ENCODE results near the gene SLC6A18. TPM values are rescaled to one million over a fixed set of nuclear protein-coding genes. Genes with fewer than 3 reads are reported as not detected.
A peak's percentile ranks its signal among the peaks of the same experiment; 100 is the strongest.

SLC6A18 gene
- total RNA-seq, 2 donors from 2014 or later = 0.11 TPM; not detected in 1

DNA sequence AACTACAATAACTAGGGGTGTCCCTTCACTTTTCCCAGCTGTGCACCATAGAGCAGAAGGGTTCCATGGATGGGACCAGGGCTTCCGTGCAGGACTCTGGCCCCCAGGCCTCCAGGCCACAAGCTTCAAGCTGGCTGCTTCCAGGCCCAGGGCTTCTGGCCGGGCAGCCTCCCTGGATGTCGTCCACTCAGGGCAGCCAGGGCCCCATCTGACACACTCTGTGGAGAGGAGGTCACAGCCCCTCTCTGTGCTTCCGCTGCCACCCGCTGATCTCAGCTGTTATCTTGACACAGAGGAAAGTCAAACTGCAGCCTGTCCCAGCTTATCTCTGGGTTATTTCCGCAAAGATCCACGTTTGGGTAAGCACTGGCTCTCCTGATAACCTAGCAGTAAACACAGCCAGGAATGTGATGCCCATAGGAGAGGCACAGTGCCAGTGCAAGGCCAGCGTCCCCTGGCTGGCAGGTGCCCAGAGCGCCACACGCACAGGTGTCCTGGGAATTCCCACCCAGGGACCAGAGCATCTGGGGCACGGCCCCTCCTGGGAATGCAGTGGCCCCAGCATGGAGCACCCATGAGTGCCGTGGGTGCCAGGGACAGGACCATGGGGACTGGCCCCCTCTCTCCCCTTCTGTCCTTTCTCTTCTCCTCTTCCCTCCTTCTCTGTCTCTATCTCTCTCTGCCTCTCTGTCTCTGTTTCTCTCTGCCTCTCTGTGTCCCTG, 39.4 kb upstream of the SLC6A18 start:
- ATAC-seq = peak; percentile 40

DNA sequence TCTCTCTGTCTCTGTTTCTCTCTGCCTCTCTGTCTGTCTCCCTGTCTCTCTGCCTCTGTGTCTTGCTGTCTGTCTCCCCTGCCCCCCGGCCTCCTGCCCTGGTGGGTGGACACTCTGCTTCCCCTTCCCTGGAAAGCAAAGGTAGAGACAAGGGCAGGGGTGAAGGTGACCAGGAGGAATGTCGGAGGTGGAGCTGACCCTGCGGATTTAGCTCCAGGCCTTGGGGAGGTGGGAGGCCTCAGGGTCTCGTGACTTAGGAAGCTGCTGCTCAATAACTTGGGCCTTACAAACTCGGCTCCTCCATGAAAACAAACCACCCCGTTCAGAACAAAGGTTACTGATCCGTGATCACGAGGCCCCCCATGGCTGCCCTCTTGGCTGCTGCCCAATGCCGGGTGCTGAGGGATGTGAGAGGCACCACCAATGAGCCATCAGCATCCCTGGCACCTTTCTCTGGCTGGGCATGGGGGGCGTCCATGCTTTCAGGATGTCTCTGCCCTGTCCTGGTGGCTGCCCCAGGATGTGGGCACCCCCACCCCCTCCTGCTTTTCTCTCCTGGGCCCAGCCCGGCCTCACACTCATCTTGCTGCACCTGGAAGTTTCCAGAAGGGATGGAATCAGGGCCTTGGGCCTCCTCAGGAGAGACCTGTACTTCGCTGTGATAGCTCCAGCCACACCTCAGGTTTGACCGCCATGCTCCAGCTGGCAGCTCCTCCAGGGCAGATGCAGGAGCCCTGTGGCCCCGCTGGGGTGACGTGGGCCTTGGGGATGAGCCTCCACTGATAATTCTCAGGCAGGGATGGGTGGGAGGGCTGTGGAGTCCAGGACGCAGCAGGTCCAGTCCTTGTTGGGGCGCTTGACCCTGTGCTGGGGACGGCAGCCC, 38.6 kb upstream of the SLC6A18 start:
- intact Hi-C loops (cut with DNase I, micrococcal nuclease) = no loop called here
- ATAC-seq (no peak), DNase-seq (peak in 1 of 2 donors; percentile 22)

More for the DNA sequence above, 39.4 kb upstream of the SLC6A18 start:
- intact Hi-C loops (cut with DNase I, micrococcal nuclease) = no loop called here
- DNase-seq = peak; percentile 40 to 48

DNA sequence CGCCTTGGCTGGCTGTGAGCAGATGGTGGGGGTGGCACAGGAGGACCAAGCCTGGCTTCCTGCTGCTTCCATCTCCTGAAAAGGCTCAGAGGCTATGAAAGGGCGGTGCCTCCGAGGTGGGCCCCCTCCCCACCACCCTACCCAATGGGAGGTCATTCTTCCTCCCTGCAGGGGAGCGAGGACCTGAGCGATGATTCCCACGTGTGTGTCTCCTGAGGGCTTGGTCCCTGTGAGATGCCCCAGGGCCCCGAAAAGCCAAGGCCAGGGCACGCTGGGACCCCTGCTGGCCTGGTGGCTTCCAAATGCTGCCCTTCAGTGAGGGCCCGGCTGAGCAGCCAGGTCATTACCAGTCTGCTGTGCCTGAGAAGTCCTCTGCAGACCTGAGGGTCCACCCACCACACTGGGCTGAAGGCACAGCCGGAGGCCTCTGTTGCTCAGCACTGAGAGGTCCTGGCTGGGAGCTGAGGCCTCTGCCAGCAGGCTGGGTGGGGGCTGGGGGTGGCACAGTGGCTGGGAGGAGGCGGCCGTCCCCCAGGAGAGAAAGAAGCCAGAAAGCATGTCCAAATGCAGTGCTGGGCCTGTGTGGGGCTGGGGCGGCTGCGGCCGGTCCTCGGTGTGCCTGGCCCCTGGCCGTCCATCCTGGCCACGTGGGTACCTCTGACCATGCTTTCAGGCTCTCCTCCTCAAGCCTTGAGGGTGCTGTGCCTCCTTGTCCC, 37.8 kb upstream of the SLC6A18 start:
- DNase-seq (peak in 1 of 2 donors; percentile 20), ATAC-seq (no peak)
- intact Hi-C loops (cut with DNase I, micrococcal nuclease) = no loop called here

DNA sequence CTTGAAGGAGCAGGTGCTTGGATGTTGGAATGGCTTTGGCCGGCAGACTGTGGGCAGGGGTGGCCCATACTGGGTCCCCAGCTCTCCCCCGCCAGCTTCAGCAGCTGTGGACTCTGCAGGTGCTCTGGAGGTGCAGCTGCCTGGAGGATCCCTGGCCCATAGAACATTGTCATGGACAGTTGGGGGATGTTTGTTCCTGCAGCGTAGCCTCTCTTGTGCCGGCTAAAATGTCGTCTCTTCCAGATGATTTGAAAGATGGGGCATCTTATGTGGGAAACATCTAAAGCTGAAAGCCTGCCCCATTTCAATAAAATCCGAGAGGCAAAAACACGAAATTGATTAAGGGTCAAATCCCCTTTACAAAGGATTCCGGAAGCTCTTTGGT, 37.2 kb upstream of the SLC6A18 start:
- no peak for ATAC-seq
- intact Hi-C loops (cut with DNase I, micrococcal nuclease) = no loop called here
- peak in 1 of 2 donors; percentile 8 for DNase-seq

DNA sequence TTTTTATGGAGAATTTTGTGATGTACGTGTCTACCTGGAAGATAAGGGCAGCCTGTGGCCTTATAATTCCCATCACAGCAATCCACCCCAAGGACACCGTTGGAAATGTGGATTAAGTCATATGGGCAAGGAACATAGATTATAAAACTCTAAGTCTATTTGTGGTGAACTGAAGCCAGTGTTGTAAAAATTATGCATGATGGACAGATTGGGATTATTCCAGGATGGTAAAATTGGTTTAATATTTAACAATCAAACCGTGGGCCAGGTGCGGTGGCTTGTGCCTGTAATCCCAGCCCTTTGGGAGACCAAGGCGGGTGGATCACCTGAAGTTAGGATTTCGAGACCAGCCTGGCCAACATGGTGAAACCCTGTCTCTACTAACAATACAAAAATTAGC, 36.7 kb upstream of the SLC6A18 start:
- ATAC-seq (peak; percentile 79), DNase-seq (peak in 1 of 2 donors; percentile 21)
- intact Hi-C loops (cut with DNase I, micrococcal nuclease) = no loop called here

DNA sequence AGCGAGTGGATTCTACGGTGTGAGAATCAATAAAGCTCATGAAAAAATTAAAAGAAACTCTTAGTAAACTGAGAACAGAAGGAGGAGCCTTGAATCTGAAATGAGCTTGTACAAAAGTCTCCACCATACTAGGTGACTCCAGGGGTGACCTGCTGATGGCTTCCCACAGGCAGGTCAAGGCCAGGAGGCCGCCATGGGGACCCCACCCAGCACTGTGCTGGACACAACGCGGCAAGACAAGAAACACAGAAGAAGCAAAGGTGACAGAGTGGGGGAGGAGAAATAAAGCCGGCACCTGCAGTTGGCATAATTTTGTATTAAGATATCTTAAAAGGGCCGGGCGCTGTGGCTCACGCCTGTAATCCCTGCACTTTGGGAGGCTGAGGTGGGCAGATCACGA, 35.9 kb upstream of the SLC6A18 start:
- intact Hi-C loops (cut with DNase I, micrococcal nuclease) = no loop called here
- ATAC-seq (no peak), DNase-seq (no peak)

DNA sequence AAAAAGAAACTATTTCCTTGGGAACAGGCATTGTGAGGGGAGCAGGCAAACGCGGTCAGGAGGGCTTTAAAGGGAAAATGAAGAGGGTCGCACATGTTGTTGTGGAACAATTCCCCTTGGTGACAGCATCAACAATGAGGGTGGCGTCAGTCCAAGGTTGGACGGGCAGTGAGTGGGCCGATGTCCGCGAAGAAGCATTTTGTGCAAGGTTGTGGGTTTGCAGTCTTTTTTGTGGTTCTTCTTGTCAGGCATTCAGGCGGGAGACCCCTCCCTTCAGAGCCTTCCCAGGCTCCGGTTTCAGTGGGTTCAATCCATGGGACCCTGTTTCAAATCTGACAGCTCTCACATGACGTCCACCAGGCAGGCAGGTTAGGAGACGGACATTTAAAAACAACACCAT, 34.9 kb upstream of the SLC6A18 start:
- ATAC-seq (no peak), DNase-seq (peak in 1 of 2 donors; percentile 7)
- intact Hi-C loops (cut with DNase I, micrococcal nuclease) = no loop called here

DNA sequence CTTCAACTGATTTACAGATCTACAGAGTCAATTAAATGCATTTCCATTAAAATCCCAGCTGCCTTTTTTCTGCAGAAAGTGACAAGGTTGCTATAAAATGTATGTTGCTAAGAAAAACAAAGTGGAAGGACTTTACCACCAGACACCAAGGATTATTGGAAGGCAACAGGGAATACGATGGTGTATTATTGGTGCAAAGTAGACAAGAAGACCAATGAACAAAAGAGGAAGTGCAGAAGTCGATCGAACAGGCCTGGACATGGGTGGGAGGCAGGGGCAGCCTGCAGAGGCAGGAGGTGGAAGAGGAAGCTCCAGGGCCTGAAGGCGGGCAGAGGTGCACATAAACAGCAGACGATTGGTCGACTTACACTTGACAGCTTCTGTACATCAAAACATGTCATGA, 34.3 kb upstream of the SLC6A18 start:
- ATAC-seq = no peak
- peak in 1 of 2 donors; percentile 30 for DNase-seq
- intact Hi-C loops (cut with DNase I, micrococcal nuclease) = no loop called here

DNA sequence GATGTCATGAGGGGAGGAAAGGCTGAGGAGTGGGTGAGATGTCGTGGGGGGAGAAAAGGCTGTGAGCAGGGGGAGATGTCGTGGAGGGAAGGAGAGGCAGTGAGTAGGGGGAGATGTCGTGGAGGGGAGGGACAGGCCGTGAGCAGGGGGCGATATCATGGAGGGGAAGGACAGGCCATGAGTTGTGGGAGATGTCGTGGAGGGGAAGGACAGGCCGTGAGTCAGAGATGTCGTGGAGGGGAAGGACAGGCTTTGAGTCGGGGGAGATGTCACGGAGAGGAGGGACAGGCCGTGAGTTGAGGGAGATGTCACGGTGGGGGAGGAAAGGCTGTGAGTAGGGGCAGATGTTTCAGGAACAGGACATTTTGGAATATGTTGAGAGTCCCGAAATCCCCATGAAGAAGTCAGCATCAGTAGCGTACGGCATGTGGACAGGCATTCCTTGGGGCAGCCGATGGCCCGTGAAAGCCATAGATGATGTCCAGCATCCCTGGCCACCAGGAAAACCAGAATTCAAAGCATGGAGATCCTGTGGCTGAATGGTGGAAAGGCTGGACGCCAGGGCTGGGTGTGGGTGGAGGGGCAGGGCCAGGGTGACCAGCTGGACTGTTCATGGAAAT, 32.1 kb upstream of the SLC6A18 start:
- intact Hi-C loops (cut with DNase I, micrococcal nuclease) = no loop called here
- DNase-seq = peak in 1 of 2 donors; percentile 10
- ATAC-seq = no peak

DNA sequence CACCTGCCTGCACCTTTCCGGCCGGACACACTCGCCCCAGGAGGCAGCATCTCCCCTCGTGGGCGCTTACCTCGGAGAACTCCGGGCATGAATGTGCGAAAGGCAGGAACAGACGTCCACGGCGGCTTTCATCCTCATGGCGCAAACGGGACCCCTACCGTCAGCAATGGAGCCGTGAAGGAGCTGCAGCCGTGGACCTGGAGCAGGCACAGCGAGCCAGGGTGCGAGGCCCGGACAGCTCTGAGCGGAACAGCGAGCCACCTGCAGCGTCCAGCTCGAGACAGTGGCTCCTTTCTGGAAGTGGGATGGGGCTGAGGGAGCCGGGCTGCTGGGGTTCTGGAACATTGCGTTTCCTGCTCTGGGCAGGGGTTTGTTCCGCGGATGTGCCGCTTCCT, 31.6 kb upstream of the SLC6A18 start:
- DNase-seq (peak in 1 of 2 donors; percentile 13), ATAC-seq (no peak)
- intact Hi-C loops (cut with DNase I, micrococcal nuclease) = no loop called here

DNA sequence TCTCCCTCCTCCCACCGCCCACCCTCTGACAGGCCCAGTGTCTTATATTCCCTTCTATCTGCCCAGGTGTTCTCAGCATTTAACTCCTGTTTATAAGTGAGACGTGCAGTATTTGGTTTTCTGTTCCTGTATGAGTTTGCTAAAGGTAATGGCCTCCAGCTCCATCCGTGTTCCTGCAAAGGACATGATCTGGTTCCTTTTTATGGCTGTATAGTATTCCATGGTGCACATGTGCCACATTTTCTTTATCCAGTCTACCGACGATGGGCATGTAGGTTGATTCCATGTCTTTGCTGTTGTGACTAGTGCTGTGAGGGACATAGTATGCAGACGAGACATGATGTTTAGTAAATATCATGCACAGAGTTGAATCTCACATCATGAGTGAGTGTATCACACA, 30.8 kb upstream of the SLC6A18 start:
- intact Hi-C loops (cut with DNase I, micrococcal nuclease) = no loop called here
- ATAC-seq = no peak

DNA sequence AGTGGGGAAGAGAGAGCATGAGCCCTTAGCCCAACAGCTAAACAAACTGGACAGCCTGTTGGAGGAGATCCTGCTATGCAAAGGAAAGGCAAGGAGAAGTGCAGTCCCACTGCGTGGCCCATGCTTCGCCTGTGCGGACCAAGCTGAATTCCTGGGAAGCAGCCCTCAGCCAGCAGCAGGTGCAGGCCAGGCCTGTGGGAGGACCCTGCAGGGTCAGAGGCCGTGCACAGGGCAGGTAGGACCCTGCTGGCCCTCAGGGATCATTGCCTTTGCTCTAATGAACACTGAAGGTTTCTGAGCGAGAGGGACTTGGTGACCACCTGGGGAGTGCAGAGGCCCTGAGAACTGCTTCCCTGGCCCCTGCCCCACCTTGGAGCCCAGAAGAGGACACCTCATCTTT, 29.7 kb upstream of the SLC6A18 start:
- intact Hi-C loops (cut with DNase I, micrococcal nuclease) = no loop called here
- ATAC-seq = no peak
- peak in 1 of 2 donors; percentile 10 for DNase-seq

More for the DNA sequence above, 30.8 kb upstream of the SLC6A18 start:
- no peak for DNase-seq

DNA sequence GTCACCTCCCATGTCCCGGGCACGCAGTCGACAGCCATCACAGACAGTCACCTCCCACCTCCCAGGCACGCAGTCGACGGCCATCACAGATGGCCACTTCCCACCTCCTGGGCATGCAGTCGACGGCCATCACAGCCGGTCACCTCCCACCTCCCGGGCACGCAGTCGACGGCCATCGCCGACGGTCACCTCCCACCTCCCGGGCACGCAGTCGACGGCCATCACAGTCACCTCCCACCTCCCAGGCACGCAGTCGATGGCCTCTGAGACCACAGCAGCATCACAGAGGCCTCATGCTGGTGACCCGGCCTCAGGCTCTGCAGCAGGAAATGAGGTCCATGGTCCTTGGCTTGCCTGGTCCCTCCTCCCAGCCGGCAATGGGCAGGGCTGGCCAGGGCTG, 29.3 kb upstream of the SLC6A18 start:
- intact Hi-C loops (cut with DNase I, micrococcal nuclease) = no loop called here
- peak in 1 of 2 donors; percentile 13 for DNase-seq
- ATAC-seq = no peak

DNA sequence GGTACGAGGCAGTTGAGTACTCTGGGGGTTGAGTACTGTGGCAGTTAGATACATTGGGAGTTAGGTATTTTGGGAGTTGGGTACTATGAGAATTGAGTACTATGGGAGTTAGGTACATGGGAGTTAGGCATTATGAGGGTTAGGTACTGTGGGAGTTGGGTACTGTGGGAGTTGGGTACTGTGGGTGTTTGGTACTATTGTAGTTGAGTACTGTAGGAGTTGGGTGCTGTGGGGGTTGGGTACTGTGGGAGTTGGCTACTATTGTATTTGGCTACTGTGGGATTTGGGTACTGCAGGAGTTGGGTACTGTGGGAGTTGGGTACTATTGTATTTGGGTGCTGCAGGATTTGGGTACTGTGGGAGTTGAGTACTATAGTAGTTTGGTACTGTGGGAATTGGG, 28.6 kb upstream of the SLC6A18 start:
- intact Hi-C loops (cut with DNase I, micrococcal nuclease) = no loop called here
- ATAC-seq (no peak), DNase-seq (no peak)

DNA sequence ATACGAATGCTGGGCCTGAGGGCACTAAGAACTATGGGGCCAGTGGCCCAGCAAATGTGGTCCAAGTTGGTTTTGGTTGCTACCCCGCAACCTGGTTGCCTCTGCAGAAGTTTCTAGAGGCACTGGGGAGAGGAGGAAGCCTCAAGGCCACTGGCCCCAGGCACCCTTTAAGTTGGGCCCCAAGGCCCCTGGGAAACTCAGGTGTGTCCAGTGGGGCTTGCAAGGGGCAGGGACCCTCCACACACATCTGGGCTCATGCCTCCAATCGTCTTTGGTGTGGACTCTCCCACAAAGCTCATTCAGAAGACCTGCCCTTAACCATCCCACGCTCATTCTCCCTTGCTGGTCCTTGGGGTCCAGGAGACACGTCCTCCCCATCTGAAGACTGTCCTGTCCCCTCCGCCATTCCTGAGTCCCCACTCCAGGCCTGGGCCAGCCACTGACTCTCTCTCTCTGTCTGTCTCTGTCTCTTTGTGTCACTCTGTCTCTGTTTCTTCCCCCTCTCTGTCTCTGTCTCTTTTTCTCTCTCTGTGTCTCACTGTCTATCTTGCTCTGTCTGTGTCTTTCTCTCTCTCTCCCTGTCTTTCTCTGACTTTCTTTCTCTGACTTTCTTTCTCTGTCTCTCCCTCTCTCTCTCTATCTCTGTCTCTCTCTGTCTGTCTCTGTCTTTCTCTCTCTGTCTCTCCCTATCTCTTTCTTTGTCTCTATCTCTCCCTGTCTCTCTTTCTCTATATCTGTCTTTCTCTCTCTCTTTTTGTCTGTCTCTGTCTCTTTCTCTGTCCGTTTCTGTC, 27.1 kb upstream of the SLC6A18 start:
- no peak for DNase-seq

DNA sequence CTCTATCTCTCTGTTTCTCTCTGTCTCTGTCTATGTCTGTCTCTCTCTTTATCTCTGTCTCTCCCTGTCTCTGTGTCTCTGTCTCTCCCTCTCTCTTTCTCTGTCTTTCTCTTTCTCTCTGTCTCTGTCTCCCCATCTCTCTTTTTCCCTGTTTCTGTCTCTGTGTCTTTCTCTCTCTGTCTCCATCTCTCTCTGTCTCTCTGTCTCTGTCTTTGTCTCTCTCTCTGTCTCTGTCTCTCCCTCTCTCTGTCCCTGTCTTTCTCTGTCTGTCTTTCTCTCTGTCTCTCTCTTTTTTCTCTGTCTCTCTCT, 25.9 kb upstream of the SLC6A18 start:
- ATAC-seq (no peak), DNase-seq (no peak)
- intact Hi-C loops (cut with DNase I, micrococcal nuclease) = no loop called here

More for the DNA sequence above, 27.1 kb upstream of the SLC6A18 start:
- intact Hi-C loops (cut with DNase I, micrococcal nuclease) = no loop called here
- ATAC-seq = no peak

DNA sequence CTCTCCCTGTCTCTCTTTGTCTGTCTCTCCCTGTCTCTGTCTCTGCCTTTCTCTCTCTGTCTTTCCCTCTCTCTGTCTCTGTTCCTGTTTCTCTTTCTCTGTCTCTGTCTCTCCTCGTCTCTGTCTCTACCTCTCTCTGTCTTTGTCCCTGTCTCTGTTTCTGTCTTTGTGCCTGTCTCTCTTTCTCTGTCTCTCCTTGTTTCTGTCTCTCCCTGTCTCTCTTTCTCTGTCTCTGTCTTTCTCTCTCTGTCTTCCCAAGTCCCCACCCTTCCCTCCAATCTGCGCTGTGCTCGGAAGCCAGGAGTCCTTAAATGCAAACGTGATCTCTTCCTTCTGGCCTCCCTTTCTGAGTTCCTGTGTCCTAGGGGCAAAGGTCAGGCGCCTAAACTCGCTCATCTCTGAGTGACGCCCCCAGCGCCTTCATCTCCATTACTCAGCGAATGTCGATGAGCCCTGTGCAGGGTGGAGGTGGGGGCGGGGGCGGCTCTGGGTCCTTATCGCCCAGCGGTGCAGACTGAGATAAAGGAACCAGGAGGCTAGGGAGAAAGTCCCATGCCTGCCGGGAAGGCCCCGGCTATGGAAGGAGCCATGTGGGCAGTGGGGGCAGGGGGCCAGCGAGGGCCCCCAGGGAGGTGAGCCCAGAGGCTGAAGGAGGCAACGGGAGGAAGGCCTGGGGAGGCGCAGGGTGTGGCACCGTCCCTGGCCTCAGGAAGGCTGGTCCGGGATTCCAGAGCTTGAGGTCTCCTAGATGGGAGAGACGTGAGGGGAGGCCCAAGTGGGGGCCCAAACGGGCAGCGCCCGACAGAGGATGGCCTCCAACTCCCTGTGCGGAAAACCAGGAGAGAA, 25.3 kb upstream of the SLC6A18 start:
- DNase-seq (peak; percentile 24 to 34), ATAC-seq (peak; percentile 47)
- intact Hi-C loops (cut with DNase I, micrococcal nuclease) = no loop called here

All from left colon (tissue), 2 donors.